Measurements from ENCODE around the gene TSPAN9.

Gene TSPAN9

DNA sequence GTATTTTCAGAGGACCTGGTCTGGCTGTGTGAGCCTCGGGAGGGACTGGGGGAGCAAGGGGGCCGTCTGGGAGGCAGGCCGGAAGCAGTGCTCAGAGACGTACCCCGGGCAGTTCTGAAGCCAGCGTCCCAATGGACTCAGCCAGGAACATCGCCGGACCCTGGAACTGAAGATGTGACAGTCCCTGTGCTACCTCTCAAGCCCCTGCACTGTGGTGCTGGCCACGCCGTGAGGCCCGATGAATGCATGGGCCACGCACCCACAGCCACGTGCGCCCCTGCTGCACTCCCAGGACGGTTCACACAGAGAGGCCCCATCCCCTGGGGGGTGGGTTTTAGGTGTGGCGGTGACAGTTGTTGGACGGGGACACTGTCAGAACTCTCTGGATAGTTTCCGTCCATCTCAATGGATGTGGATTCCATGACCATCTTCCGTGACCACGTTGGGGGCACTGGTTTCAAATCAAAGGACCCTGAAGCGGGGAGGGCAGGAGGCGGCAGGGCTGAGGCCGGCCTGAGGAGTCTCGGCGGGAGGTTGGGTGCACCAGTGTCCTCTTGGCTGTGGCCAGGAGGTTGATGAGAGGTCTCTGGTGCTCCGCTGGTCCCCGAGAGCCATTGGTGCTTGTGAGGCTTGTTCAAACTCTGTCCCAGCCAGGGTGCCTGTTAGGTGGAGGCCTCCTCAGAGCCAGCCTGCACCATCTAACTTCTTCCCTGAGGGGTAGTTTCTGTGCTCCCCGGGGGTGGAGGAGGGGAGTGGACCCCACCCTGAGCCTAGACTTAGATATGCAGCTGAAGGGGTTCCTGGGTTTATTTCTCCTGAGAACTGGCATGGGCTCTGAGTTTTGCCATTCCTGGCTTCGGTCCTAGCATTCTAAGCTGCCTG is 36.3 kb upstream of the TSPAN9 start:
- Mint-ChIP-seq H3K9me3 (no peaks in the 10 kb centered on the region), H3K27me3 (peaks cover 30% of the 10 kb centered on the region), H3K4me3 (no peak overlapping the region), H3K4me1 (no peaks in the 10 kb centered on the region), H3K27ac (peak overlapping the region in 1 of 2 donors; percentile 63)
- no peak for DNase-seq
- peak; percentile 13 for ATAC-seq

DNA sequence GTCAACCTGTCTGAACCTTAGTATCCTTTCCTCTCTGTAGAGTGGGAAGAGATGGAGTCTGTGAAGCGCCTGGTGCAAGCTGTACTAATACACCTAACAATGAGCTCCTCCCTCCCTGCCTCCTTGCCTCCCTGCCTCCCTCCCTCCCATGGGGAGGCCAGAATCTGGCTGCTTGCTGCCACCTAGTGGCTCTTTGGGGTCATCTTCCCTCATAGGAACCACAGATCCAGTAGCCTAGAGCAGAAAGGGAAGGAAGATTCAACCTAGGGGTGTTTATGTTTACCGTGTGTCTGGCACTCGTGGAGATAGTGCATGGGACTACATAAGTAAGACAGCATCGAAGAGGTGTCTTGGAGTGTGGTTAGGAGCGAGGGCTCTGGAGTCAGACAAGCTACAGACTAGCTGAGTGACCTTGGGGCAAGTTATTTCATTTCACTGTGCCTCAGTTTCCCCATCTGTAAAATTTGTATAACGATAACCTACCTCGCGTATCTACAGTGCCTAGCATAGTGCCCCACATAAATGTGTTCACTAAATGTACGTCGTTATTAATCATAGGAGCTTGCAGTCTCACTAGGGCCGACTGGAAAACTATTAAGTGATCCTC is 35.5 kb upstream of the TSPAN9 start:
- no peak overlapping the region for H3K4me3 Mint-ChIP-seq
- DNase-seq: peak; percentile 38 to 67
- peaks cover 30% of the 10 kb centered on the region for H3K27me3 Mint-ChIP-seq
- no peaks in the 10 kb centered on the region for H3K4me1 Mint-ChIP-seq
- no peak overlapping the region for H3K27ac Mint-ChIP-seq
- ATAC-seq: peak; percentile 90
- H3K9me3 Mint-ChIP-seq: no peaks in the 10 kb centered on the region

DNA sequence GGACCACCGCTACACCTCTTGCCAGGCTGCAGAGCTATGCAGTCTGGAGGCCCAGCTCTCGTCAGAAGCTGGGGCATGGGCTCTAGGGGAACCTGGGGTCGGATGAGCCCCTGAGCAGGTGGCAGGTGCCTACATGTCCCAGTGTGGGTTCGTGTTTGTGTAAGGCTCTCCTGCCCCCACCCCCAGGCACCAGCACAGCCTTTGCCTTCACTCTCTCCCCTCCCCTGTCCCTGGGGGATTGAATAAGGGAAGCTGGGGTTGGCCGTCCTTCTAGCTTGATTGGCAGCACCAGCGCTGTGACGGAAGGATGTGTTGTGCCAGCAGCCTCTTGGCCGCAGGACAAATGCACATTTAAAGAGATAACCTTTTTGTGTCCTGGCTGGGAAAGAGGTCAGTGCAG is 34.8 kb upstream of the TSPAN9 start:
- H3K4me1 Mint-ChIP-seq: no peaks in the 10 kb centered on the region
- H3K27me3 Mint-ChIP-seq: peaks cover 33% of the 10 kb centered on the region
- no peaks in the 10 kb centered on the region for H3K9me3 Mint-ChIP-seq
- no peak for ATAC-seq
- no peak overlapping the region for H3K27ac Mint-ChIP-seq
- no peak for DNase-seq
- no peak overlapping the region for H3K4me3 Mint-ChIP-seq

DNA sequence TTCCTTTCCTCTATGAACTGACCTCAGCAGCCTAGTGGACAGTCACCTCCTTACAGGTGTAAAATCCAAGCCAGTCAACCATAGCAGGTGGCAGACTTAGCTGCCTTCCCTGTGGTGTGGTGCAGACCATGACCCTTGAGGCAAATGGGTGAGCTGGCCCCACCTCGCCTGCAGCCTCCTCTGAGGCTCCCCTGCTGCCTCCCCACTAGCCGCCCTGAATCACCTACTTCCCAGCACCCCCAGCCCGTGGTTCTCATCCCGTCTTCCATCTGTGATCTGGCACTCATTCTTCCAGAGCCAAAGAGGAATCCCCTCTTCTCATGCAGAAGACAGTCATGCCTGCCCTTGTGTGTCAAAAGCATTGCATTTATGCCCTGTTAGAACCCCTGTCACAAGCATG is 34.4 kb upstream of the TSPAN9 start:
- Mint-ChIP-seq H3K4me1 (no peaks in the 10 kb centered on the region), H3K27me3 (peaks cover 37% of the 10 kb centered on the region), H3K9me3 (no peaks in the 10 kb centered on the region), H3K4me3 (no peak overlapping the region), H3K27ac (no peak overlapping the region)
- ATAC-seq: no peak
- DNase-seq: no peak

DNA sequence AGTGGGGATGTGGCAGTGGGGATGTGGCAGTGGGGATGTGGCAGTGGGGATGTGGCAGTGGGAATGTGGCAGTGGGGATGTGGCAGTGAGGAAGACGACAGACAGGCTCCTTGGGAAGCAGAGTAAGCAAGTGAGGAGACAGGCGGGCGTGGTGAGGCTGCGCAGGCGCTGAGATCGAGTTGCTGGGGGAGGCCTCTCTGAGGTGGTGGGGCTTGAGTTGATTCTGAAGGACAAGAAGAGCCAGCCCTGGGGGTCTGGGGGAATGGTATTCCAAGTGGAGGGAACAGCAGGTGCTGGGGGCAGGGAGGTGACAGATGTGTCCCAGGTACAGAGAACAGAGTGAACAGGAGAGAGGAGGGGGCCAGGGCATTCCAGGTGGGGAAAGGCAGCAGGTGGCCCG is 33.8 kb upstream of the TSPAN9 start:
- Mint-ChIP-seq H3K9me3 (no peaks in the 10 kb centered on the region), H3K27me3 (peaks cover 38% of the 10 kb centered on the region), H3K4me1 (no peaks in the 10 kb centered on the region), H3K27ac (peak overlapping the region in 1 of 2 donors; percentile 51), H3K4me3 (no peak overlapping the region)
- ATAC-seq: no peak
- DNase-seq: no peak

DNA sequence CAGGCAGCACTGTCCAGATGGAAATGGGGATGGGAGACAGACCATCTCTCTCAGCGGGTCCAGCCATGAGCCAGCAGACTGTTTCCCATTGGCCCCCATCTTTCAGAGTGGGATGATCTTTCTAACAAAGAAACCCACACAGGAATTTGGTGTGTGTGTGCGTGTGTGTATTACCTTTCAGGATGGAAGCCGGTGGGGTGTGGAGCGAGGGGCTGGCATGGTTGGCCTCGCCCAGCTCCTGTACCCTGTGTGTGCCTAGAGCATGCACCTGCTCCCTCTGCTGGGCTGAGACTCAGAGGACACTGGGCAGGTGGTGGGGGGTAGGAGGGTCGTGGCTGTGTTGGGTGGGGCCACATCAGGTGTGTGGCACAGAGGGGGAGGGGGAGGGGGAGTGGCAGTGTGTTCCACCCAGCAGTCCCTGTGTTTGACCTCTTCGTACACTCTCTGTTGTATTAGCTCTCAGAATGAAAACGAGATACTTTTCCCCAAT is 33.0 kb upstream of the TSPAN9 start:
- ATAC-seq (no peak), DNase-seq (no peak)
- no peaks in the 10 kb centered on the region for H3K4me1 Mint-ChIP-seq
- H3K27me3 Mint-ChIP-seq: peaks cover 45% of the 10 kb centered on the region
- H3K4me3 Mint-ChIP-seq: no peak overlapping the region
- H3K9me3 Mint-ChIP-seq: no peaks in the 10 kb centered on the region
- H3K27ac Mint-ChIP-seq: no peak overlapping the region

DNA sequence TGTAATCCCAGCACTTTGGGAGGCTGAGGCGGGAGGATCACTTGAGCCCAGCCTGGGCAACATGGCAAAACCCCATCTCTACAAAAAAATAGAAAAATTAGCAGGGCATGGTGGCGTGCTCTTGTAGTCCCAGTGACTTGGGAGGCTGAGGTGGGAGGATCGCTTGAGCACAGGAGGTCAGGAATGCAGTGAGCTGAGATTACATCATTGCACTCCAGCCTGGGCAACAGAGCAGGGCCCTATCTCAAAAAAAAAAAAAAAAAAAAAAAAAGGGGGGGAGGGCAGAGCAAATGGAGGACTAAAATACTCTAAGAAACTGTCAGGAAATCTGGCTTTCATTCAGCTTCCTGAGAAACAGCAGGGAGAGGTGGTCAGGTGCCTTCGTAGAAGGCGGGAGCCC is 31.7 kb upstream of the TSPAN9 start:
- Mint-ChIP-seq H3K27me3 (peaks cover 58% of the 10 kb centered on the region), H3K9me3 (no peaks in the 10 kb centered on the region), H3K4me3 (no peak overlapping the region), H3K27ac (peak overlapping the region in 1 of 2 donors; percentile 90), H3K4me1 (no peaks in the 10 kb centered on the region)
- no peak for DNase-seq
- ATAC-seq: no peak

DNA sequence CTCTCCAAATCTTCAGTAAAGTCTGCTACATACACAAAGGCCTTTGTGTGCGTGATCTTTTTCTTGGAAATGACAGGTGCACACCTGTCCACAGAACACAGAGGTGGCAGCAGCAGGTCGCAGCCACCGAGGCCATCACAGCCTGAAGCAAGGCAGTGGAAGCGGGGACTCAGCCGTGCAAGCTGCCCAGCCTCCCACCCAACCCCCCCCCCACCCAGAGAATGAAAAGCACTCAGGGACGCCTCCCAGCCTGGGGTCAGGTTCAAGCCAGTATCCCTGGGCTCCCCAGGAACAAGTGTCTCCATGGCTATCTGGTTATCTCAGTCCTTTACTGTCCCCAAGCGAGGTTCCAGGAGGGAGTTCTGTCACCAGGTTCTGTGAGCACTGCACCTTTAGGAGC is 31.2 kb upstream of the TSPAN9 start:
- Mint-ChIP-seq H3K27ac (no peak overlapping the region), H3K4me1 (no peaks in the 10 kb centered on the region), H3K27me3 (peaks cover 60% of the 10 kb centered on the region), H3K9me3 (no peaks in the 10 kb centered on the region), H3K4me3 (no peak overlapping the region)
- ATAC-seq (no peak), DNase-seq (no peak)

DNA sequence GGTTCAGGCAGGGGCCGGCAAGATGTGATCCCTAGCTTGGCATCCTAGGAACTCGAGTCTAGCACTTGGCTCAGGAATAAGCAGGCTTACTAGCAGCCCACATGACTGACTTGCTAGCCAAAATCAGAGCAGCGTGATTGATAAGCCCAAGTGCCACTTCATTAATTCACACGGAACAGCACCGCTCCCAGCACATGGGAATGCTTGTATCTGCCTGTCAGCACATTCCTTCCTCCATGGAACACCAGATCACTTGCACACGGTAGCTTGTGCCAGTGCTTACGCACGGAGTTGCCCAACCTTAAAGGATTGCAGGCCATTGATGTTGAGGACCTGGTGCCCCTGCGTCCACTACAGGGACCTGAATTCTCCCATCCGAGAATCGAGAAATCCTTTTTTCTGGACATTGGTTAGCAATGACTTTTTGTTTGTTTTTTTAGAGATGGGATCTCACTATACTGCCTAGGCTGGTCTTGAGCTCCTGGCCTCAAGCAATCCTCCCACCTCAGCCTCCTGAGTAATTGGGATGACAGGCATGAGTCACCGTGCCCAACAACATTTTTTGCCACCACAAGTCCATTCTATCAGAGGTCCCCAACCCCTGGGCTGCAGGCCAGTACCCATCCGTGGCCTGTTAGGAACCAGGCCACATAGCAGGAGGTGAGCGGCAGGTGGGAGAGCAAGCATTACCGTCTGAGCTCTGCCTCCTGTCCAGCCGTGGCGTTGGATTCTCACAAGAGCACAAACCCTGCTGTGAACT is 30.6 kb upstream of the TSPAN9 start:
- no peaks in the 10 kb centered on the region for H3K4me1 Mint-ChIP-seq
- H3K4me3 Mint-ChIP-seq: no peak overlapping the region
- no peaks in the 10 kb centered on the region for H3K9me3 Mint-ChIP-seq
- peaks cover 59% of the 10 kb centered on the region for H3K27me3 Mint-ChIP-seq
- ATAC-seq: no peak
- DNase-seq: no peak
- H3K27ac Mint-ChIP-seq: no peak overlapping the region

DNA sequence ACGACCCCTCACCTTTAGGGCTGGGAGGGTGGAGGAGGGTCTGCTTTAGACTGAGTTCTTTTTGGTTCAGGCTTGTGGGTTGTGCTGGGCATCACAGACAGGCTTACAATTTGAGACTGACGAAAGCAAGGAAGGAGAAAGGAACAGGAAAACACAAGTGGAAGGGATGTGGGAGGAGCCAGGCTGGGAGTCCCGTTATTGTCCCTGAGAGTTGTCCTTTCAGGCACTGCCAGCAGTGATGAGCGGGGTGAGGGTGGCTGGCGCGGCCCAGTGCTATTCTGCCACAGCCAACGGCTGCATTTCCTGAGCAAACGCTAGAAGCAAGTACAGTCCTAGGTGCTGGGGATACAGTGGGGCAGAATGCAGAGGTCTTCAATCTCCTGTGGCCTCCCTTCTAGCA is 29.2 kb upstream of the TSPAN9 start:
- ATAC-seq: no peak
- Mint-ChIP-seq H3K27ac (no peak overlapping the region), H3K9me3 (no peaks in the 10 kb centered on the region), H3K4me3 (no peak overlapping the region), H3K27me3 (peaks cover 46% of the 10 kb centered on the region), H3K4me1 (no peaks in the 10 kb centered on the region)
- DNase-seq: no peak

DNA sequence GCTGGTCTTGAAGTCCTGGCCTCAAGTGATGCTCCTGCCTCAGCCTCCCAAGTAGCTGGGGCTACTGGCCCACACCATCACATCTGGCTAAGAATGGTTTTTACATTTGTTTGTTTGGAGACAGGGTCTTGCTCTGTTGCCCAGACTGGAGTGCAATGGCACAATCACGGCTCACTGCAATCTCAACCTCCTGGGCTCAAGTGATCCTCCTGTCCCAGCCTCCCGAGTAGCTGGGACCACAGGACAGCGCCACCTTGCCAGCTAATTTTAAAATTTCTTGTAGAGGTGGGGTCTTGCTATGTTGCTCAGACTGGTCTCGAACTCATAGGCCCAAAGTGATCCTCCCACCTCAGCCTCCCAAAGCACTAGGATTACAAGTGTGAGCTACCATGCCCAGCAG is 28.6 kb upstream of the TSPAN9 start:
- H3K4me3 Mint-ChIP-seq: no peak overlapping the region

DNA sequence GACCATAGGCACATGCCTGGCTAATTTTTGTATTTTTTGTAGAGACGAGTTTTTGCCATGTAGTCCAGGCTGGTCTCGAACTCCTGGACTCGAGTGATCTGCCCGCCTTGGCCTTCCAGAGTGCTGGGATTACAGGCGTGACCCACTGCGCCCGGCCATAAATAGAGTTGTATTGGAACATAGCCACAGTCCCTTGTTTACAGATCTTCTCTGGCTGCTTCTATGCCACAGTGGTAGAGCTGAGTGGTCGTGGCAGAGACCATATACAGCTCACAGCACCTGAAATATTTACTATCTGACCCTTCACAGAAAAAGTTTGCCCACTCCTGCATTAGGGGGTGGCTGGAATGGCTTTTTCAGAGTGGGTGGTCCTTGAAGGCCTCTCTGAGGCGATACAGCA is 28.0 kb upstream of the TSPAN9 start:
- H3K27ac Mint-ChIP-seq: no peak overlapping the region
- H3K4me3 Mint-ChIP-seq: no peak overlapping the region
- peaks cover 34% of the 10 kb centered on the region for H3K27me3 Mint-ChIP-seq
- no peak for ATAC-seq
- H3K4me1 Mint-ChIP-seq: no peaks in the 10 kb centered on the region
- no peak for DNase-seq
- no peaks in the 10 kb centered on the region for H3K9me3 Mint-ChIP-seq

More for the DNA sequence above, 28.6 kb upstream of the TSPAN9 start:
- Mint-ChIP-seq H3K4me1 (no peaks in the 10 kb centered on the region), H3K9me3 (no peaks in the 10 kb centered on the region), H3K27me3 (peaks cover 40% of the 10 kb centered on the region), H3K27ac (no peak overlapping the region)
- DNase-seq (no peak), ATAC-seq (no peak)

DNA sequence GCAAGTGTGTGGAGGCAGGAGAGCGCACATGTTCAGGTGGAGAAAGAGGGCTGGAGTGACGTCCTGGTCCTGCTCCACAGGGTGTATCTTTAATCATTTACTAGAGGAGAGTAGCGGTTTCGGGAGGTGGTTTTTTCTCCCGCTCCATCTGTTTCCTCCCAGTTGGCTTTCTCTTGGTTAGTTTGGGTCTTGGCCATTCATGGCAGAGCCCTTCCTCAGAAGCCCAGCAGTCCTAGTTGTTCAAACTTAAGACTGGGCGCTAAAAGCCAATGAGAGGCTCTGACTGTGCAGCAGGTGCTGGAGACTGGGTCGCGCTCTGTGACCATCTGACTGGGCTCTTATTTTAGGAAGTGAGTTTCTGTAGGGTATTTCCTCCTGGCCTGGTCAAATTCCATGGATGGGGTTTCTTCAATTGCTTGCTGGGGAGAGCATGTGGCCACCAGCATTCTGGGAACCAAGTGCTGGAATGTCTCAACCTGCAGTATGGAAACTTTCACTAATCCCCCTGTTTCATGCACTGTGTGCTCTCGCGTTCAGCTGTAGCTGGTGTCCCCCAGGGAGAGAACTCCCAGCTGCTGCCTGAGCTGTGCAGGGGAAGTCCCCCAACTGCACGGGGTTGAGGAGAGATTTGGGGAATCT is 27.4 kb upstream of the TSPAN9 start:
- Mint-ChIP-seq H3K27me3 (peaks cover 30% of the 10 kb centered on the region), H3K4me1 (no peaks in the 10 kb centered on the region), H3K9me3 (no peaks in the 10 kb centered on the region), H3K27ac (peak overlapping the region in 1 of 2 donors; percentile 49), H3K4me3 (no peak overlapping the region)
- no peak for DNase-seq
- no peak for ATAC-seq

DNA sequence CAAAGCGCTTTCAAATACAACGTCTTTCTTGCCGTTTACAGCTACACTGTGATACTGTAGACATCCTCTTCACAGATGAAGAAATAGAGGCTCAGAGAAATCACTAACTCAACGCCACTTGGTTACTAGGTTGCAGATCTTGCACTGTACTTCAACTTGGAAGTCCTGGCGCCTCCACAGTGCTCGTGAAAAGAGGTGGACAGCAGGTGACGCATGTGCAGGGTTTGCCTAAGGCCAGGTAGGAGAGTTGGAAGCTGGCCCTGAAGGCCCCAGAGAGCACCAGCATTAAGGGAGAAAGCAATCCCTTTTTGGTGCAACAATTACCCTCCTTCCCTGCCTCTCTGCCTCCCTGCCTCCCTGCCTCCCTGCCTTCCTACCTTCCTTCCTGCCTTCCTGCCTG is 22.8 kb upstream of the TSPAN9 start:
- ATAC-seq (no peak), DNase-seq (no peak)
- Mint-ChIP-seq H3K4me3 (no peak overlapping the region), H3K9me3 (no peaks in the 10 kb centered on the region), H3K27ac (no peak overlapping the region), H3K27me3 (peaks cover 26% of the 10 kb centered on the region), H3K4me1 (no peaks in the 10 kb centered on the region)

DNA sequence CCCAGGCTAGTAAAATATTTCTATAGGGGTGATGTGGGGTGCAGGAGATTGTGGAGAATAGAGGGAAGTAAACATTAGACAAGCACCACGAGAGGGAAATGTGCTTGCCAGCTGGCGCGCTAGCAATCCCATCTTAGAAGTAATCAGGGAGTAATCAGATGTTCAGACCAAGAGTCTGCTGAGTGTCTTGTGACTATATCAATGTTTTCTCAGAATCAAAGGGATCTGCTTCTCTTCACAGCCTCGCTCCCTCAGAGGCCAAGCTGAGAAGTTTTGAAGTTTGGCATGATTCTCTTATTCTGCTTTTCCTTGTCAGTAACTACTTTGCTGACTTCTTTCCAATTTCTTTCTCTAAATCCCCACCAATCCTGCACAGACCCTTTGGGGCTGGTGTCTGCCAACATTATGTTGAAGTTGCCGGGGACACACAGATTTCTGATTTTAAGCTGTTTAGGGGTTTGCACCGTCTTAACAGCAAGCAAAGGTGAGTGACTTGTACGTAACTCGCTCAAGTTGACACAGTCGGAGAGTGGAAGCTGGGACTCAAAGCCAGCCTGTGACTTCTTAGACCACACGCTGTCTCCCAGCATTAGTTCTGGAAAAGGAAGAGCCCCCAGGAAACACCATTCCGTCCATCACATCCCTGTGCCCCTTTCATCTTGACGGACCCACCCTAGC is 22.0 kb upstream of the TSPAN9 start:
- Mint-ChIP-seq H3K27me3 (peaks cover 18% of the 10 kb centered on the region), H3K27ac (no peak overlapping the region), H3K4me1 (no peaks in the 10 kb centered on the region), H3K9me3 (no peaks in the 10 kb centered on the region), H3K4me3 (no peak overlapping the region)
- ATAC-seq (no peak), DNase-seq (no peak)
